GM12878 (cell line): ENCODE measurements around the gene TPBGL. TPM values are rescaled to one million over a fixed set of nuclear protein-coding genes. Genes with fewer than 3 reads are reported as not detected.

Experiments used
- ATAC-seq: fragments of 200-7000 bp; cut with Tn5 transposase; 3 replicates; pipeline ENCODE4 v1.9.1; 2020; ENCODE audit warnings: mild to moderate bottlenecking, moderate library complexity
- BruUV-seq: library from RNA; stranded (reverse); fragments of 400-500 nt; replicated peaks from 2 replicates; lab custom pipeline; 2021; lab: Mats Ljungman, UMichigan
- CTCF ChIA-PET: fragments of 300-600 bp; sonication (Branson Sonifier 250); formaldehyde crosslinking; extraction: SDS; loops from one replicate; lab custom pipeline; 2021; ENCODE audit warnings: inconsistent platforms; lab: Yijun Ruan, JAX
- POLR2A ChIA-PET: fragments of 350-600 bp; formaldehyde crosslinking; extraction: SDS; loops from one replicate; lab custom pipeline; 2021; ENCODE audit warnings: inconsistent platforms; lab: Charles Lee
- RAD21 ChIA-PET: fragments of 300-600 bp; sonication (Branson Sonifier 250); formaldehyde crosslinking; loops from one replicate; lab custom pipeline; 2023; ENCODE audit warnings: antibody characterized with exemption; ENCODE audit not compliant: unreplicated experiment; lab: Charles Lee
- SMC1A ChIA-PET: fragments of 300-600 bp; sonication (Branson Sonifier 250); formaldehyde crosslinking; loops from one replicate; lab custom pipeline; 2023; ENCODE audit not compliant: unreplicated experiment, uncharacterized antibody; lab: Charles Lee
- DNase-seq: peaks from one replicate; pipeline ENCODE4 v3.0.0-alpha.2; 2011; ENCODE audit warnings: low read depth, low spot score
- FAIRE-seq: peaks from 3 replicates; lab custom pipeline; 2011; peaks lifted over from hg19 to GRCh38; lab: Jason Lieb, UNC
- H2AFZ ChIP-seq: 2 replicates; pipeline ENCODE4 v1.6.0; 2011; ENCODE audit warnings: low read depth, low read length, control low read depth; ENCODE audit not compliant: control insufficient read depth
- H3K27ac ChIP-seq: 2 replicates; pipeline ENCODE4 v1.5.1; 2011; ENCODE audit warnings: control low read depth; ENCODE audit not compliant: control insufficient read depth, insufficient read depth
- H3K27me3 ChIP-seq, 2 experiments: replicated peaks in 1 of 2; 2 replicates each; pipeline versions ENCODE4 v1.6.0 to v1.6.1; 2011; ENCODE audit warnings: low read length in 1 of 2; ENCODE audit not compliant: control insufficient read depth in 2 of 2, insufficient read depth in 2 of 2
- H3K36me3 ChIP-seq, 2 experiments: 2 replicates each; pipeline ENCODE4 v1.5.1; 2011; ENCODE audit warnings: low read length in 1 of 2; ENCODE audit not compliant: control insufficient read depth in 2 of 2, insufficient read depth in 2 of 2
- H3K4me1 ChIP-seq: 2 replicates; pipeline ENCODE4 v1.6.1; 2011; ENCODE audit warnings: mild to moderate bottlenecking, low read length, moderate library complexity, mixed read lengths; ENCODE audit not compliant: control insufficient read depth, insufficient read depth
- H3K4me2 ChIP-seq: 2 replicates; pipeline ENCODE4 v1.6.0; 2011; ENCODE audit warnings: control low read depth; ENCODE audit not compliant: control insufficient read depth, insufficient read depth
- H3K4me3 ChIP-seq: fragments of 200-600 bp; sonication (generic); 2 replicates; pipeline ENCODE4 v1.5.1; 2016
- H3K79me2 ChIP-seq: 2 replicates; pipeline ENCODE4 v1.6.0; 2011; ENCODE audit warnings: low read length; ENCODE audit not compliant: control insufficient read depth, insufficient read depth
- H3K9ac ChIP-seq: 2 replicates; pipeline ENCODE4 v1.8.0; 2011; ENCODE audit warnings: low read length, control low read depth, mixed read lengths; ENCODE audit not compliant: control insufficient read depth, insufficient read depth
- H3K9me3 ChIP-seq: replicated peaks from 3 replicates; pipeline ENCODE4 v1.5.1; 2011; ENCODE audit warnings: mild to moderate bottlenecking, low read length; ENCODE audit not compliant: control insufficient read depth, insufficient read depth
- H4K20me1 ChIP-seq: 2 replicates; pipeline ENCODE4 v1.6.0; 2011; ENCODE audit not compliant: control insufficient read depth, insufficient read depth
- EED ChIP-seq: sonication (generic); IDR thresholded peaks from 2 replicates; pipeline ENCODE4 v1.6.1; 2016; ENCODE audit warnings: antibody characterized with exemption, low read depth
- RELB ChIP-seq: fragments of 450-650 bp; IDR thresholded peaks from 2 replicates; pipeline ENCODE4 v1.6.1; 2017; ENCODE audit warnings: low read depth, mild to moderate bottlenecking, moderate library complexity
- SMAD1 ChIP-seq: fragments of 450-650 bp; IDR thresholded peaks from 2 replicates; pipeline ENCODE4 v1.6.1; 2018; ENCODE audit warnings: mild to moderate bottlenecking, low read depth; ENCODE audit not compliant: partially characterized antibody
- SP1 ChIP-seq: IDR thresholded peaks from one replicate; pipeline ENCODE4 v1.6.1; 2011; ENCODE audit warnings: low read depth, low read length
- ZNF622 ChIP-seq: fragments of 450-650 bp; IDR thresholded peaks from 2 replicates; pipeline ENCODE4 v1.6.1; 2017; ENCODE audit warnings: mild to moderate bottlenecking, inconsistent platforms
- WGBS: methylation state at CpG from one replicate; pipeline ENCODE4 v1.1.6; 2016; ENCODE audit warnings: low lambda C conversion rate; ENCODE audit not compliant: insufficient replicate concordance, insufficient coverage; ENCODE audit errors: missing lambda C conversion rate; 5-methylcytosine and 5-hydroxymethylcytosine counted together
- in situ Hi-C: fragments of 300-500 bp; cut with MboI; formaldehyde crosslinking; loops from 9 replicates; pipeline ENCODE4 v1.14.3; 2018; ENCODE audit warnings: mixed read lengths
- intact Hi-C: fragments of 100-400 bp; cut with micrococcal nuclease; formaldehyde crosslinking; loops from one replicate; pipeline ENCODE4 v1.14.2; 2022; ENCODE audit not compliant: unreplicated experiment
- polyA plus RNA-seq, 11 experiments: library from polyadenylated mRNA; depleted of rRNA in 4 of 11; unstranded in 6 of 11; stranded (reverse) in 5 of 11; fragments of >200 nt; fragmentation: Nextera tagmentation in 4 of 11; fragmentation: Illumina TruSeq in 1 of 11; extraction: Ambion mirVana in 4 of 11; extraction: Trizol in 1 of 11; gene quantifications; 1 replicate in 1 of 11; 2 replicates in 10 of 11; pipeline versions ENCODE4 v1.2.1 to v1.2.3, GENCODE V29; 2011 to 2016; ENCODE audit warnings: inconsistent platforms in 2 of 11, missing spikeins in 2 of 11, low read depth in 1 of 11
- total RNA-seq, 4 experiments: library from RNA; depleted of rRNA in 3 of 4; stranded (reverse); fragments of >200 nt in 3 of 4; fragmentation: Illumina TruSeq in 1 of 4; extraction: Trizol in 1 of 4; gene quantifications; 2 replicates each; pipeline versions ENCODE4 v1.2.1 to v1.2.3, GENCODE V29; 2013 to 2021

Gene TPBGL
- total and polyA plus RNA-seq, 10 of the 15 experiments (the other 5 are each of a cell fraction or from before 2014, with no cell fraction given) = not detected

- SMC1A ChIA-PET = interaction anchor here (1.1 kb wide), 1 partner anchor 84 kb away, joined by 4 read pairs; no protein-coding TSS in a partner anchor
- no TSS peak for BruUV-seq
- no peaks in the 10 kb centered on the region; the same call in 1 of the 2 replicates for H3K4me1 ChIP-seq
- peaks cover 5 to 12% of the 10 kb centered on the region in 2 experiments for H3K27me3 ChIP-seq
- intact Hi-C loops = no loop called here
- no peak overlapping the region for H3K4me3 ChIP-seq
- POLR2A ChIA-PET = no interaction called here
- no peak overlapping the region for H3K4me2 ChIP-seq
- TF ChIP-seq EED = no peak
- TF ChIP-seq SMAD1 = no peak
- TF ChIP-seq RELB = no peak
- no peak for TF ChIP-seq ZNF622
- no peak for TF ChIP-seq SP1
- DNase-seq = no peak
- H3K36me3 ChIP-seq = no peaks in the 10 kb centered on the region
- no peaks in the 10 kb centered on the region; the same call in 1 of the 2 replicates for H4K20me1 ChIP-seq
- no peak overlapping the region for H3K27ac ChIP-seq
- WGBS = 22% methylated on average over 8 of the region's 8 CpGs
- no peaks in the 10 kb centered on the region for H3K79me2 ChIP-seq
- RAD21 ChIA-PET = no interaction called here
- H2AFZ ChIP-seq = no peak overlapping the region
- FAIRE-seq = no peak
- CTCF ChIA-PET = interaction anchor here (0.7 to 2.2 kb wide), 2 partner anchors 12 to 92 kb away, joined by 3 to 13 read pairs; no protein-coding TSS in a partner anchor
- no peaks in the 10 kb centered on the region for H3K9me3 ChIP-seq
- in situ Hi-C loops = no loop called here
- no peak for ATAC-seq
- H3K9ac ChIP-seq = no peak overlapping the region
Observed at GRCh38 chr11:75237050-75237449, 3.5 kb upstream of the TPBGL start.
